Measurements from ENCODE around the gene ROR1.

DNA sequence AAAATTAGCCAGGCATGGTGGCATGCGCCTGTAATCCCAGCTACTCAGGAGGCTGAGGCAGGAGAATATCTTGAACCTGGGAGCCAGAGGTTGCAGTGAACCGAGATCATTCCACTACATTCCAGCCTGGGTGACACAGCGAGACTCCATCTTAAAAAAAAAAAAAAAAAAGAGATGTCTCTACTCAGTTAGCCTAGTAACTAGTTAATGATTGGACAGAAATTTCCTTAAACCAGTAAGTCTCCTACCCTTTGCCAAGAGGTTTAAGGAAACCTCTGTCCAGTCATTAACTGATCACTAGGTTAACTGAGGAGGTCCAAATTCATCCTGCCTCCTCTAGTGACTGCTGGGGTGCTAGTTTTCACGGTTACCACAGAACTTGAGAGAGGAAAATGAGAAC, 285.7 kb downstream of the ROR1 start:
- TF ChIP-seq THRAP3 (IDR thresholded peaks at IDR 0.05; ENCODE audit: borderline replicate concordance) = no peak
- no peak for TF ChIP-seq NCOA2 (IDR thresholded peaks at IDR 0.05; ENCODE audit: partially characterized antibody in 2 of 2)
- TF ChIP-seq CTCF (IDR thresholded peaks at IDR 0.05 in 2 of 3, conservative IDR thresholded peaks at IDR 0.05 in 1 of 3; ENCODE audit: insufficient read depth in 2 of 3, low read depth in 1 of 3, low read length in 3 of 3) = no peak
- TF ChIP-seq ZNF449 (CRISPR knock-in tag; IDR thresholded peaks at IDR 0.05) = no peak
- TF ChIP-seq CGGBP1 (CRISPR knock-in tag; IDR thresholded peaks at IDR 0.05) = no peak
- no peak for TF ChIP-seq CC2D1A (IDR thresholded peaks at IDR 0.05)
